Measurements from ENCODE around the gene CCDC85B.

The CCDC85B gene

DNA sequence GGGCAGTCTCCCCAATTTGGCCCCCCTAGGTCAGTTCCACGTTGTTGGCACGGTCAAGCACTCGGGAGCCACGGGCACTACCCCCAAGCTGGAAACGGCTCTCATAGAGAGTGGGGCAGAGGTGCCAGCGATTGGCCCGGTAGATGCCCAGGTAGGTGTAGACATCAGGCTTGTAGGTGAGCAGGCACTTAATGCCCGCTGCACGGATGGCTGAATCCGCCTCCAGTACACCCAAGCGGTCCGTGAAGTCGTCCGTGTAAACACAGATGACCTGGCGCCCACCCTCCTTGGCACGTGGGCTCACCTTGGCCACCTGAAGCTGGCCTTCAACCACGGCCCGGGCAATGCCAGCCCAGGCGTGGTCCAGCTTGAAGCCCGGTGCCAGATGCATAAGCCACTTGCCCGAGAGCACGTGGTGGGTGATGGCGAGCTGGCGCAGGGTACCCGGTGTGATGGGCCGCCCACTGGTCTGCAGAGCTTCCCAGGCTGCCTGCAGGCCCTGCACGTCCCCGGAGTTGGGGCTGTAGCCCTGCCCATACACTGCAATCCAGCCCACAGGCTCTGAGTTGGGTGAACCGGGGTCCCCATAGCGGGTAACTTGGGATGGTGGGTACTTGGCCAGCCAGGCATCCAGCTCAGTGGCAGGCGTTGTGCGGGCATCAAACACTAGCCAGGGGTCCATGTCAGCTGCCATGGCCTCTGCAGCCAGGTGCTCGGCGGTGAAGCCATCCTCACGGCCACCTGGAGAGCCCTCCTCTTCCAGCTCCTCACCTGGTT lies 27.1 kb downstream of the CCDC85B start:
- TF ChIP-seq EZH2 (IDR thresholded peaks at IDR 0.05; ENCODE audit: borderline replicate concordance, low read depth, low read length, severe bottlenecking): no peak
- TF ChIP-seq, protein P1, sequence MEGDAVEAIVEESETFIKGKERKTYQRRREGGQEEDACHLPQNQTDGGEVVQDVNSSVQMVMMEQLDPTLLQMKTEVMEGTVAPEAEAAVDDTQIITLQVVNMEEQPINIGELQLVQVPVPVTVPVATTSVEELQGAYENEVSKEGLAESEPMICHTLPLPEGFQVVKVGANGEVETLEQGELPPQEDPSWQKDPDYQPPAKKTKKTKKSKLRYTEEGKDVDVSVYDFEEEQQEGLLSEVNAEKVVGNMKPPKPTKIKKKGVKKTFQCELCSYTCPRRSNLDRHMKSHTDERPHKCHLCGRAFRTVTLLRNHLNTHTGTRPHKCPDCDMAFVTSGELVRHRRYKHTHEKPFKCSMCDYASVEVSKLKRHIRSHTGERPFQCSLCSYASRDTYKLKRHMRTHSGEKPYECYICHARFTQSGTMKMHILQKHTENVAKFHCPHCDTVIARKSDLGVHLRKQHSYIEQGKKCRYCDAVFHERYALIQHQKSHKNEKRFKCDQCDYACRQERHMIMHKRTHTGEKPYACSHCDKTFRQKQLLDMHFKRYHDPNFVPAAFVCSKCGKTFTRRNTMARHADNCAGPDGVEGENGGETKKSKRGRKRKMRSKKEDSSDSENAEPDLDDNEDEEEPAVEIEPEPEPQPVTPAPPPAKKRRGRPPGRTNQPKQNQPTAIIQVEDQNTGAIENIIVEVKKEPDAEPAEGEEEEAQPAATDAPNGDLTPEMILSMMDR (IDR thresholded peaks at IDR 0.05; ENCODE audit: borderline replicate concordance, extremely low read depth, low read length, poor library complexity, severe bottlenecking): no peak
- H3K27ac ChIP-seq (ENCODE audit: low read length): peak overlapping the region; percentile 94
- peak overlapping the region; percentile 99 for H3K9ac ChIP-seq (ENCODE audit: low read depth, low read length)

GRCh38 chr11:65918211-65919140 lies 28.0 kb downstream of the CCDC85B start, which contains the start of gene C11orf68:
Gene C11orf68 (minus strand): TSS chr11:65919062. CDS start chr11:65919031, 31 bp downstream.
- Histone ChIP-seq H3K4me3 (ENCODE audit: low read depth in 1 of 2, low read length in 2 of 2) (peak within 1 kb of the TSS; percentile 99), H3K79me2 (ENCODE audit: insufficient read depth, low read length) (peaks cover 36% of the 10 kb centered on the region), H3K36me3 (ENCODE audit: insufficient read depth, low read length) (peaks cover 48% of the 10 kb centered on the region), H3K9me3 (ENCODE audit: insufficient read depth, low read length, severe bottlenecking) (no peaks in the 10 kb centered on the region), H3K4me1 (ENCODE audit: insufficient read depth, low read length) (peaks cover 33% of the 10 kb centered on the region), H3K9ac (ENCODE audit: low read depth, low read length) (peak within 1 kb of the TSS; percentile 99), H2AFZ (ENCODE audit: low read depth, low read length) (peak within 1 kb of the TSS; percentile 94), H4K20me1 (ENCODE audit: insufficient read depth, low read length) (peaks cover 15% of the 10 kb centered on the region), H3K27ac (ENCODE audit: low read length) (peak within 1 kb of the TSS; percentile 94), H3K27me3 (ENCODE audit: insufficient read depth, low read length, poor library complexity) (no peaks in the 10 kb centered on the region), H3K4me2 (ENCODE audit: insufficient read depth, low read length) (peak within 1 kb of the TSS; percentile 98)
- ATAC-seq (ENCODE audit: insufficient read depth, low read depth): peak; percentile 50
- DNase-seq: no peak
- TF ChIP-seq, protein P1 (IDR thresholded peaks at IDR 0.05; ENCODE audit: borderline replicate concordance, extremely low read depth, low read length, poor library complexity, severe bottlenecking): no peak
- no peak for TF ChIP-seq EZH2 (IDR thresholded peaks at IDR 0.05; ENCODE audit: borderline replicate concordance, low read depth, low read length, severe bottlenecking)

More for the DNA sequence above, 27.1 kb downstream of the CCDC85B start:
- Histone ChIP-seq H3K4me2 (ENCODE audit: insufficient read depth, low read length) (peak overlapping the region; percentile 98), H3K36me3 (ENCODE audit: insufficient read depth, low read length) (peaks cover 41% of the 10 kb centered on the region), H3K79me2 (ENCODE audit: insufficient read depth, low read length) (peaks cover 36% of the 10 kb centered on the region), H3K9me3 (ENCODE audit: insufficient read depth, low read length, severe bottlenecking) (no peaks in the 10 kb centered on the region), H3K4me1 (ENCODE audit: insufficient read depth, low read length) (peaks cover 33% of the 10 kb centered on the region), H4K20me1 (ENCODE audit: insufficient read depth, low read length) (peaks cover 15% of the 10 kb centered on the region), H2AFZ (ENCODE audit: low read depth, low read length) (no peak overlapping the region), H3K4me3 (ENCODE audit: low read depth in 1 of 2, low read length in 2 of 2) (peak overlapping the region; percentile 99), H3K27me3 (ENCODE audit: insufficient read depth, low read length, poor library complexity) (no peaks in the 10 kb centered on the region)
- no peak for DNase-seq
- ATAC-seq (ENCODE audit: insufficient read depth, low read depth): no peak

- Histone ChIP-seq H3K27ac (ENCODE audit: low read length) (peak within 1 kb of the TSS; percentile 94), H3K4me2 (ENCODE audit: insufficient read depth, low read length) (peak within 1 kb of the TSS; percentile 98), H3K27me3 (ENCODE audit: insufficient read depth, low read length, poor library complexity) (no peaks in the 10 kb centered on the region), H3K36me3 (ENCODE audit: insufficient read depth, low read length) (peaks cover 48% of the 10 kb centered on the region), H3K9me3 (ENCODE audit: insufficient read depth, low read length, severe bottlenecking) (no peaks in the 10 kb centered on the region), H3K79me2 (ENCODE audit: insufficient read depth, low read length) (peaks cover 36% of the 10 kb centered on the region), H3K4me1 (ENCODE audit: insufficient read depth, low read length) (peaks cover 33% of the 10 kb centered on the region), H3K9ac (ENCODE audit: low read depth, low read length) (peak within 1 kb of the TSS; percentile 99), H4K20me1 (ENCODE audit: insufficient read depth, low read length) (peaks cover 15% of the 10 kb centered on the region), H3K4me3 (ENCODE audit: low read depth in 1 of 2, low read length in 2 of 2) (peak within 1 kb of the TSS; percentile 99), H2AFZ (ENCODE audit: low read depth, low read length) (peak within 1 kb of the TSS; percentile 94)
- ATAC-seq (ENCODE audit: insufficient read depth, low read depth) (peak; percentile 91), DNase-seq (peak; percentile 98)
- no peak for TF ChIP-seq EZH2 (IDR thresholded peaks at IDR 0.05; ENCODE audit: borderline replicate concordance, low read depth, low read length, severe bottlenecking)
- TF ChIP-seq, protein P1 (IDR thresholded peaks at IDR 0.05; ENCODE audit: borderline replicate concordance, extremely low read depth, low read length, poor library complexity, severe bottlenecking): no peak
Observed at GRCh38 chr11:65919141-65919572, 28.7 kb downstream of the CCDC85B start, which contains the start of gene DRAP1. Gene DRAP1 (plus strand): TSS chr11:65919426. CDS start chr11:65919502, 76 bp downstream.
